GM21737 (cell line): Measurements from ENCODE around the gene FBXL12.
"Not testable (repeated sequence)": the region's sequence is repeated elsewhere in the genome, so short reads cannot be mapped to it uniquely, and the experiment has no call there.

Source experiments
- ATAC-seq: cut with Tn5 transposase; IDR thresholded peaks from one replicate; pipeline ENCODE4 v1.9.1; 2021; ENCODE audit warnings: mild to moderate bottlenecking, moderate library complexity; ENCODE audit not compliant: unreplicated experiment

Gene FBXL12, protein sequence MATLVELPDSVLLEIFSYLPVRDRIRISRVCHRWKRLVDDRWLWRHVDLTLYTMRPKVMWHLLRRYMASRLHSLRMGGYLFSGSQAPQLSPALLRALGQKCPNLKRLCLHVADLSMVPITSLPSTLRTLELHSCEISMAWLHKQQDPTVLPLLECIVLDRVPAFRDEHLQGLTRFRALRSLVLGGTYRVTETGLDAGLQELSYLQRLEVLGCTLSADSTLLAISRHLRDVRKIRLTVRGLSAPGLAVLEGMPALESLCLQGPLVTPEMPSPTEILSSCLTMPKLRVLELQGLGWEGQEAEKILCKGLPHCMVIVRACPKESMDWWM

DNA sequence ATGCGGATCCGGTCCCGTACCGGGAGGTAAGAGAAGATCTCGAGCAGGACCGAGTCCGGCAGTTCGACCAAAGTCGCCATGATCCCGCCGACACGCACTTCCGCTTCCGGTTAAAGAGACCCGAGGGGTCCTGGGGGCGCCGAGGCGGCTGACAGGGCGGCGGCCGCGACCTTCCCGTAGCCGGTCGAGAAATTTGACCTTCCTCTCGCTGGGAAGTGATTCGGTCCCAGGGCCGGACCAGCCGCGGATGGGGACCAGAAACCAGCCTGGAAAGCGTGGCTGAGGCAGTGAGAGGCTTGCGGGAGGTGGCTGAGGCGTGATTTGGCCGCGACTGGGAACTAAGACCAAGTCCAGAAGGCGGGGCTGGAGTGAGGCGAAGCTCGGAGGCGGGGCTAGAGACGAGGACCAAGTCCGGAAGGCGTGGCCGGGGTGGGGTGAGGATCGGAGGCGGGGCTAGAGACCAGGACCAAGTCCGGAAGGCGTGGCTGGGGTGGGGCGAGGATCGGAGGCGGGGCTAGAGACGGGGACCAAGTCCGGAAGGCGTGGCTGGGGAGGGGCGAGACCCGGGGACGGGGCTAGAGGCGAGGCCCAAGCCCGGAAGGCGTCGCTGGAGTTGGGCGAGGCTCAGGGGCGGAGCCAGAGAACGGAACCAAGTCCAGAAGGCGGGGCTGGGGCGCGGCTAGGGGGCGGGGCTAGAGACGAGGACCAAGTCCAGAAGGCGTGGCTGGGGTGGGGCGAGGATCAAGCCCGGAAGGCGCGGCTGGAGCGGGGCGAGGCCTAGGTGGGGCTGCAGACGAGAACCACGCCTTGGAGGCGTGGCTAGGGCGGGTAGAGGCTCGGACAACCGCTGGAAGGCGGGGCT is at the start of gene FBXL12:
Gene FBXL12, minus strand, starts transcription at position 346 of the 862 bp plus-strand sequence. Its CDS starts 266 bp downstream, at position 80.
- peak; percentile 86 for ATAC-seq

DNA sequence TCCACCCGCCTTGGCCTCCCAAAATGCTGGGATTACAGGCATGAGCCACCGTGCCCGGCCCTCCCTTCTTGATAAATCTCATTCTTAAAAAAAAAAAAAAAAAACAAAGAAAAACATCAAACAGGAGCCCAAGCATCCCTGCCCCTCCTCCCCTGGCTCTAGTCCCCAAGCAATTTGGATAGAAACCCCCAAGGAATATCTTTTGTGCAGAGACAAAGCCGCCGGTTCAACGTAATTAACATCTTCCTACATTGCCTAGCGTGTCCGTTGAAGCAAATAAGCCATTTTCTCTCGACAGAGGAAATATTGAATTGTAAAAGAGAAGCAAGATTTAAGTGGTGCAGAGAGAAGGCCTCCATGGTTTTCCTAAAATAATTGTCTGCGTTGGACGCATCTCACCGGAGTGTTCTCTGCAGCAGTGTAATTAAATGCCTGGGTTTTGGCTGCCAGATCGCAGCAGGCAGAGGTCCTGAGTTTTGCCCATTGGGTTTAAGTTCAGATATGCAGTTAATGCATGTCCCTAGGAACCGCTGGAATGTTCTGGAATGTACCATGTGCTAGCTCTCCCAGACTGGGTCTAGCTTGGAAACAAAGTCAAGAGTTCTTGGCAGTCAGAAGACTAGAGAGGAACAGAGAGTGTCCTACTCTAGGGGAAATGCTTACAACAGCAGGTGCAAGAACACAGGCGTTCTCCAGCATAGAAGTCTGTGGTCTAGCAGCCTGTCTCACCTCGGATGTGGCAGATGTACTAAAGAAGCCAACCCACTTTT is 47.0 kb upstream of the FBXL12 start:
- ATAC-seq: no peak

DNA sequence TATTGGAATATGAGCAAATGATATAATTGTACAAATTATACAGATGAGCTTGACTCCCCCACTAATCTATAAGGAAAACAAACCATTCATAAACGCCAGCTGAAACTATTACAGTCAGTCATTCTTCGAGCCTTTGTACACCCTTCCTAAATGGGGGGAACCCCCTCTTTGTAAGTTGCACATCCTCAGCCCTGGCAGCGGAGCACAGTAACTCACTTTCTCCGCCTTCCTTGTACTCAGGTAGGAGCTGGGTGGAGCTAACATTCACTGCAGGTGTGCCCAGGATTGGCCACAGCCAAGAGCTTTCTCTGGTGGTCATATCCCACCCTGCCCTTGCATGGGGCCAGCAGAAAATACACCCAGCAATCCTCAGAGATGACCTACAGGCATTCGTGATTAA is 44.9 kb upstream of the FBXL12 start:
- ATAC-seq: no peak

DNA sequence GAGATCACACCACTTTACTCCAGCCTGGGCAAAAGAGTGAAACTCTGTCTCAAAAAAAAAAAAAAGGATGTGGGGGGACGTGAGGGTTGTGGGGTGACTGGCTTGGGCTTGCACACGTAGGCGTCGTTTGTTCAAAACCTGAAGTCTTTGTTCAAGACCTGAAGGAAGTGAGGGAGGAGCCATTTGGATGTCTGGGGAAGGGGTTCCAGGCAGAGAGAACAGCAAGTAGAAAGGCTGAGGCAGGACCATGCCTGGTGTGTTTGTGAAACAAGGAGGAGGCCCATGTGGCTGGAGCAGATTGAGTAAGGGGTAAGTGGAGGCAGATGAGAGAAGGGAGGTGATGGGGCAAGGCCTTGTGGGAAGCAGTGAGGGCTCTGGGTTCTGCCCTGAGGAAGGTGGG is 44.1 kb upstream of the FBXL12 start:
- ATAC-seq: no peak

DNA sequence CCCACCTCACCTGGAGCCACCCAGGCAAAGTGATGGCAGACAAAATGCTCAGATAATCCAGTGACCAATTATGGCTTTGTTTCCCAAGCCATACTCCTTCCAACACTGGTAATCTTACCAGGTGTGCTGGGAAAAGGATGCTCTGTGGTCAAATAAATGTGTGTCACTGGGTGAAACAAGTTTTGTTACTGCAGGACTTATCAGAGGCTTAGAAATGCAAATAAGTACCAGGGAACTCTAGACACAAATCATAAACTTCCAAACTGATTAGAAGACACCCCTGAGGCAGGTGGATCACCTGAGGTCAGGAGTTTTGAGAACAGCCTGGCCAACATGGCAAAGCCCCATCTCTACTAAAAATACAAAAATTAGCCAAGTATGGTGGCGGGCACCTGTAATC is 42.6 kb upstream of the FBXL12 start:
- ATAC-seq: no peak

DNA sequence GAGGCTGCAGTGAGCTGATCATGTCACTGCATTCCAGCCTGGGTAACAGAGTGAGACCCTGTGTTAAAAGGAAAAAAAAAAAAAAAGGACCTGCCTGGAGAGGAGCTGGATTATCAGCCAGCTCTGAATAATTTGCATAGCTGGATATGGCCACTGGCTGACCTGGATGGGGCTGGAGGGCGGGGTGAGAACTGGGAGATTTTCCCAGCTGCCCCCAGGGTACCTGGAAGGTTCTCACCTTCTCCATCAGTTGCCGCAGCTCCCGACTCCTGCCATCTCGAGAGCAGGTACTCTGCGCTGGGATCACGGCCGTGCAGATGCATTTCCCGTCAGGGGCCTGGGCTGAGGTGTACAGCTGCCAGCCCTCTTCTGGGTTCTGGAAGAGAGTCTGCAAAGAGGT is 41.5 kb upstream of the FBXL12 start:
- ATAC-seq: no peak

DNA sequence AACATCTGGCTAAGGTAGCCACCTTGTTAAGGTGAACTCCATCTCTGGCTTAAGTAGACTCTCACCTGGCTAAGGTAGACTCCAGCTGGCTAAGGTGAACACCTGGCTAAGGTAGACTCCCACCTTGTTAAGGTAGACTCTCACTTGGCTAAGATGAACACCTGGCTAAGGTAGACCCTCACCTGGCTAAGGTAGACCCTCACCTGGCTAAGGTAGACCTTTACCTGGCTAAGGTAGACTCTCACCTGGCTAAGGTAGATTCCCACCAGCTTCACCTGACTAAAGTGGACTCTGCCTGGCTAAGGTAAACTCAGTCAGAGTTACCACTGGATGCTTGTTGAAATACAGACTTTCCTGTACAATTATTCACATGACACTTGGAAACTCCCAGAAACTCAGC is 39.9 kb upstream of the FBXL12 start:
- ATAC-seq: no peak

DNA sequence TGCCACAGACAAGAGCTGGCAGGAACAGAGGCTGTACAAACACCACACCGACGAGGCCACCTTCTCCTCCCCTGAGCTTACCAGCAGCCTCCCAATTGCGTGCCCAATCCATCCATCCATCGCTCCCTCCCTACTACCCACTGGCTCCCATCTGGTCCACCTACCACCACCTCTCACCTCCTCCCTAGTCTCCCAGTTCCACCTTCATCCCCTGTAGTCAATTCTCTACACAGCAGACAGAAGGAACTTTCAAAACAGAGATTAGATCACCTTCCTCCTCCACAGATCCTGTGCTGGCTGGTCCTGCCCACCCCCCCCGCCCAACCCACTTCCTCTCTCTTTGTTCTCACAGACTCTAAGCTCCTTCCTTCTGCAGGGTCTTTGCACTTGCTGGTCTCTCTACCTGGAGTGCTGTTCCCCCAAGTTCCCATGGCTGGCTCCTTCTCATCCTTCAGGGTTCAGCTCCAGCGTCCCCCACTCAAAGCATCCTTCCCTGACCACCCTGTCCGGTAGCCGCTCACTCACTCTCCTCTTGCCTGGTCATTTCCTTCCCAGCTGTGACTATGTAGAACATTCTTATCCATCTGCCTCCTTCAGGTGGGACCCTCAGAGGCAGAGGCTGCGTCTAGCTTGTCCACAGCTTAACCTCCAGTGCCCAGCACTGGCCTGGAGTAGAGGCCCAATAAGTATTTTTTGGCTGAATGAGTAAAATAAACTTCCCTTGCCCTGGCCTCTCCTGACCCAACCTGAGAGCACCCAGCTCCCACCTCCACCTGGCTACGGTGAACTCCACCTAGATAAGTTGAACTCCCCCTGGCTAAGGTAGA is 39.3 kb upstream of the FBXL12 start:
- no peak for ATAC-seq

DNA sequence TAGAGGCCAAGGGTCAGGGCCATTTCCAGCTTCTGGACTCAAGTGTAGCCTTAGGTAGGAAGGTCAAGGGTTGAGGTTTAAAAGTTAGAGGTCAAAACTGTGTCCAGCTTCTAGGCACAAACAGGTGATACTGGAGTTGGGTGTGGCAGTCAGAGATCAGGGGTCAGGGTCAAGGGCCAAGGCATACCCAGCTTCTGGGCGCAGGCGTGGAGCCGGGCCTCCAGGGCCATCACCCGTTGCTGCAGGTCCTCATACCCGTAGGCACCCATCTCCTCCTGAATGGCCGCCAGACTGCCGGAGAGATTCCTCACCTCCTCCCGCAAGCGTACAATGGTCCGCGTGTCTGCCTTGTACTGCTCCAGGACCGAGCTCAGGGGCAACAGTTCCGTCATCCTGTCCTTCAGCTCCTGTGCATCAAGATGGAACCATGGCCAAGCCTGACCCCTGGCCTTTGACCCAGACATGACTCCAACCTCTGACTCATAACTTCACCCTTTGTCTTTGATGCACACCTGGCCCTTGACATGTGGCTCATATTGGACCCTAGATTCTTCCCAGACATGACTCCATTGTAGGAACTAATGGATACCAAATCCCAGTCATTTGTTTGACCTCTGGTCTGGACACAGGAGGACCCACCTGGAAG is 38.3 kb upstream of the FBXL12 start:
- no peak for ATAC-seq

DNA sequence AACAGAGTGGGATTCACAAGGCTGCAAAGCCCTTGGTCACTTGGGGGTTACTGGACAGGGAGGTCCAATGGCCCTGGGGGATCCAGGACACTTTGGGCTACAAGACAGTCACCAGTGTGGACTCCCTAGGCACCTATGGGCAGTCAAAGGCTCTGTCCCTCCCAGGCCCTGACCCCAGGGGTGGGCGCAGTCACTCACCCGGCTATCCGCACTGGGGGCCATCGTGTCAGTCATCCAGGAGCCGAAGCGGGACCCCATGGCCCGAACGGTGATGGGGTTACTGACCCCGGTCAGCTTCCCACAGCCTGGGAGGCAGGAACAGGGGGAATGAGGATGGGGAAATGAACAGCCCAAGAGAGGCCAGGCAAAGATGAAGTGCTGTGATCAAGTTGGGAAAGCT is 37.7 kb upstream of the FBXL12 start:
- ATAC-seq: no peak

DNA sequence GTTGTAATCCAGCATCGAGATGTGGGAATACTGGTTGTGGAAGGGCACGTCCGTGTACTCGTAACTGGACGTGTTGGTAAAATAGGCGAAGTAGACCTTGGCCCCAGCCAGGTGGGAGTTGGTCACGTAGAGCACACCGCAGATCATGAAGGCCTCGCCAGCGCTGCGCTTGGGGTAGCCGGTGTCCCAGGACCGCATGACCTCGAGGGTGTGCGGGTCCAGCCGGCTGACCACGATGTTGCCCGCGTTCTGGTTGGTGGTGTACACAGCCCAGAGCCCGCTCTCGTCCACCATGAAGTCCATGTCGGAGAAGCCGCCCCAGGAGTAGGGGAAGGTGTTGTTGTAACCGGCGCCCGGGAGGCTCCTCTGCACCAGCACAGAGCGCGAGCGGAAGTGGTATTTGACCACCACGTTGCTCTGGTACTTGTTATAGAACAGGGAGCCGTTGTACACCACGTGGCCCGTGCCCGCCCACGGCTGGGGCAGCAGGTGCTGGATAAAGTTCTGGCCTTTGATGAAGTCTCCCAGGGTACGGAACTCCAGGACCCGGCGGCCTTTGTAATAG is 35.5 kb upstream of the FBXL12 start:
- no peak for ATAC-seq

DNA sequence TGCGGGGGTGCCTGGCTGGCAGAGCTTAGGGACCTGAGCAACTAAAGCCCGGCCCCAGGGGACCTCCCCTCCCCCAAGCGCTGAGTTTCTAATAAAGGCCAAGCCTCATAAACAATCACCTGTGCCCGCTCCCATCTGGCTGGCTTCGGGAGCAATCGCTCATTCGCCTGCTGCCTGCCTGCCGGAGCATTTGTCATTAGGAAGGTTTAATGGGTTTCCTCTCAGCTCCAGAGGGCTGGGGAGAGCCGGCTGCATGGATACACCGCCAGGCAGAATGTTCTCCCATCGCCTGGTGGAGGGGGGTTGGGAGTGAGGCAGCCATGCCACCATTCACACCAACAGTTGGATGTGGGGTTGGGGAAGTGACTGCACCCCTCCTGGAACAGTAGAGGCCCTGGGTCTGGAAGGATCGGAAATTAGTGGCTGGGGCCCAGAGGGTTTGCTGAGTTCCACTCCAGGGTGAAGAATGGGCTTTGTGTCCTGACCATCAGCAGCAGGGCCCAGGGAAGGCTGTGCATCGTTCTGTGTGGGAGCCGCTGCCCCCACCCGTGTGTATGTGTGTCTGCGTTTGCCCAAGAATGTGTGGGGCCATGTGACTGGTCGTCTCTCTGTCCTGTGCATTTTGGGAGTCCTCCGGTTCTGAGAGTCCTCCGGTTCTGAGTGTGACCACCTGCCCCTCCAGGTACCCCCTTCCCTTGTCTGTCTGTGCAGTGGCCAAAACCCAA is 31.5 kb upstream of the FBXL12 start:
- ATAC-seq: no peak

DNA sequence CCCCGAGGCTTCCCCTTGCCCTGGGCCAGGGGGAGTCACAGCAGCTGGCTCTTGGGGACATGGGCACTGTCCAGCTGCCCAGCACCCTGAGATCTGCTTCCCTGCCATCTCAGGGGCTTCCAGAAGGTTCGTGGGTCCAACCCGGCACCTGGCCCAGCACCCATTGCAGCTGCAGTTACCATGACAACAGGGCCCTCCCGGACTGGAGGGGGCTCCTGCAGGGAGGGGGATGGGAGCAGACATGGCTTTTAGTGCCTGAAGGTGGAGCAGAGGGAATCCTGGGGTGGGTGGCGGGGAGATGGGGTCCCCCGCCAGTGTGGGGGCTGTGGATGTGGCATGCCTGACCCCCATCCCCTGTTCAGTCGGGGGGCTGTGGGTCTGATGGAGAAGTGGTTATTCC is 30.9 kb upstream of the FBXL12 start:
- no peak for ATAC-seq

DNA sequence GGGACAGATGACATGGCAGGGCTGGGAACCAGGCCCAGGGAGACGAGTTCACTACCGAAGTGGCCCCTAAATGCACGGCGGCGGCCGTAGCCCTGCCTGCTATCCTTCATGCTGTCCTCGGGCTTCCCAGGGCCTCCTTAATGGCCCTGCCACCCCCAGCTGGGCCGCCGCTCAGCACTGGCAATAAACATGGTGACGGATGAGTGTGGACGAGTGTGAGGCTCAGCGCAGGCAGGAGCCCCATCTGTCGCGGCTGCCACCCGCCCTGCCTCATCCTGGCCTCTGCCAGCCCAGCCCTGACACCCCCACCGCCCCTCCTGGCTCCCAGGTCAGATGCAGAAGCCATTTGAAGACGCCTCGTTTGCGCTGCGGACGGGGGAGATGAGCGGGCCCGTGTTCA is 29.9 kb upstream of the FBXL12 start:
- ATAC-seq: no peak

DNA sequence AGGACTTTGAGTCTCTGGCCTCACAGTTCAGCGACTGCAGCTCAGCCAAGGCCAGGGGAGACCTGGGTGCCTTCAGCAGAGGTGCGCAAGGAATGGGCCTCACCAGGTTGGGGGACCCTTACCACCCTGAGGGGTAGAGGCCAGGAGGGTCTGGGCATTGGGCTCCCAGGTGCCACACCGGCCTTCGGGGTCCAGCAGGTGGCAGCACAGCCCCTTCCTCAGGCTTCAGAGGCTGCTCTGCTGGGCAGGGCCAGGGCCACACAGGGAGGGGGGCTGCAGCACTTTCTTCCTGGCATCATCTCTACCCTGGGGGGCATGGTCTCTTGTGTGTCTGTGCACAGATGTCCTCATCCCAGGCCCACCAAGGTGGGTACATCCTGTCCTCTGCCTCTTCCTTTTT is 29.2 kb upstream of the FBXL12 start:
- ATAC-seq: no peak

DNA sequence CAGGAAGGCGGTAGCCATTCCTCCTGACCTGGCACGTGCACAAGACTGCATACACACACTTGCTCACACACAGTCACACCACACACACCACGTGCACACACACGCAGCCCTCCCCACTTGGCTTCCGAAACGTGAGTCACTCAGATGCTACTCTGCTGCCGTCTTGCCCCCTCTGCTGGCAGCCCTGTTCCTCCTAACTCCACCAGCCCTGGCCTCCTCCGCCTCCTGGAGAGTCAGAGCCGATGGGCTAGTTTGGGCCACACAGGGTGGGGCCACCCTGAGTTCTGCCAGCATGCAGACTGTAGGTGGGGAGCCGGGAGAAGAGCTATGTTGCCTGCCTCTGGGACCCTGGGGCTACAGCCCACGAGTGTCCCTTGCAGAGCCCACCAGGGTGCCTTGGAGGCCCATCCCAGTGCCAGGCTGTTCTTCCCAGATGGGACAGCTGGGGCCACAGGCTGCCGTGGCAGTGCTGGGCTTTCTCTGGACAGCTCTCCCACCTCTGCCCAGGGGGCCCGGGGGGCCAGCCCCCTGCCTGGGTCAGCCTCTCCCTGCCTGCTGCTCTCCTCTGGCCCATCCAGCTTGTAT is 28.3 kb upstream of the FBXL12 start:
- ATAC-seq: no peak

DNA sequence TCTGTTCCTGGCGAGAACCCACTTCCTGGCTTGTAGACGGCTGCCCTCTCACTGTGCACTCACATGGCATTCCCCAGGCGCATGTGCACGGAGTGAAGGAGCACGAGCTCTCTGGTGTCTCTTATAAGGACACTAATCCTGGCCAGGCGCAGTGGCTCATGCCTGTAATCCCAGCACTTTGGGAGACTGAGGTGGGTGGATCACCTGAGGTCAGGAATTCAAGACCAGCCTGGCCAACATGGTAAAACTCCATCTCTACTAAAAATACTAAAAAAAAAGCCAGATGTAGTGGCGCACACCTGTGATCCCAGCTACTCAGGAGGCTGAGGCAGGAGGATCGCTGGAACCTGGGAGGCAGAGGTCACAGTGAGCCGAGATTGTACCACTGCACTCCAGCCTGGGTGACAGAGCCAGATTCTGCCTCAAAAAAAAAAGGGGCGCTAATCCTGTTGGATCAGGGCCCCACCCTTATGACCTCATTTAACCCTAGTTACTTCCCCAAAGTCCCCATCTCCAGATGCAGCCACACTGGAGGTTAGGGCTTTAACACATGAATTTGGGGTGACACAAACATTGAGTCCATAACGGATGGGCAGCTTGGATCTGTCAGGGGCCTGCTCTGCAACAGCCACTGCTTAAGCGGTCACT is 24.9 kb upstream of the FBXL12 start:
- not testable (repeated sequence) for ATAC-seq
